Measurements from ENCODE around the gene ANXA10.
A peak's percentile ranks its signal among the peaks of the same experiment; 100 is the strongest.
"Not testable (repeated sequence)": the region's sequence is repeated elsewhere in the genome, so short reads cannot be mapped to it uniquely, and the experiment has no call there.

The ANXA10 gene

GRCh38 chr4:168199260-168199957 lies 107.1 kb downstream of the ANXA10 start:
- 51% methylated on average over 2 of the region's 4 CpGs for WGBS (ENCODE audit: insufficient coverage)
- Histone ChIP-seq H3K9me3 (ENCODE audit: control extremely low read depth in 1 of 5, control insufficient read depth in 4 of 5, insufficient read depth in 2 of 5, low read depth in 1 of 5, low read length in 4 of 5) (peaks cover 0 to 15% (median 13%) of the 10 kb centered on the region in 5 experiments), H3K4me3 (ENCODE audit: control insufficient read depth in 1 of 7, extremely low read depth in 1 of 7, insufficient read depth in 4 of 7, low read depth in 2 of 7, low read length in 6 of 7) (no peak overlapping the region), H3K27ac (ENCODE audit: insufficient read depth in 1 of 2, low read depth in 1 of 2, low read length in 2 of 2, poor library complexity in 1 of 2, severe bottlenecking in 2 of 2) (no peak overlapping the region), H3K4me1 (ENCODE audit: control extremely low read depth in 1 of 4, control insufficient read depth in 4 of 4, insufficient read depth in 4 of 4, low read length in 3 of 4) (peaks cover 0 to 4% (median 0%) of the 10 kb centered on the region in 4 experiments), H3K27me3 (replicated peaks in 2 of 5; ENCODE audit: control insufficient read depth in 4 of 5, insufficient read depth in 5 of 5, low read length in 4 of 5) (no peaks in the 10 kb centered on the region), H3K36me3 (ENCODE audit: control insufficient read depth in 4 of 4, insufficient read depth in 4 of 4, low read length in 3 of 4) (peaks cover 0 to 1% (median 0%) of the 10 kb centered on the region in 4 experiments)
- ChIA-PET CTCF (interaction anchor here (1.3 kb wide), 1 partner anchor 13 kb away, joined by 5 read pairs; no protein-coding TSS in a partner anchor), POLR2A (no interaction called here)
- peak in 1 of 3 donors; percentile 27 for DNase-seq

DNA sequence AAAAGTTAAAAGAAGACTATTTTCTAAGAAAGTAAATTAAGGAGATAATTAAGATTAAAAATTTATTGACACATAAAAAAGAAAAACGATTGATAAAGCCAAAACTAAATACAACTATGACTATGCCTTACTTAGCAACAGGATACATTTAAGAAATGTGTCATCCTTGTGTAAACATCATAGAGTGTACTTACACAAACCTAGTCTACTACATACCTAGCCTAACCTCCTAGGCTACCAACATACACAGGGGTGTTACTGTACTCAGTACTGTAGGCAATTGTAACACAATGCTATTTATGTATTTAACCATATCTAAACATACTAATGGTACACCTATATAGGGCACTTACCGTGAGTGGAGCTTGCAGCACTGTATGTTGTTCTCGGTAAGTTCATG lies 108.3 kb downstream of the ANXA10 start:
- Histone ChIP-seq H3K4me1 (ENCODE audit: control extremely low read depth in 1 of 4, control insufficient read depth in 4 of 4, insufficient read depth in 4 of 4, low read length in 3 of 4) (peaks cover 0 to 4% (median 0%) of the 10 kb centered on the region in 4 experiments), H3K36me3 (ENCODE audit: control insufficient read depth in 4 of 4, insufficient read depth in 4 of 4, low read length in 3 of 4) (peaks cover 0 to 1% (median 0%) of the 10 kb centered on the region in 4 experiments), H3K9me3 (ENCODE audit: control extremely low read depth in 1 of 5, control insufficient read depth in 4 of 5, insufficient read depth in 2 of 5, low read depth in 1 of 5, low read length in 4 of 5) (peaks cover 0 to 20% (median 13%) of the 10 kb centered on the region in 5 experiments), H3K4me3 (ENCODE audit: control insufficient read depth in 1 of 7, extremely low read depth in 1 of 7, insufficient read depth in 4 of 7, low read depth in 2 of 7, low read length in 6 of 7) (no peak overlapping the region), H3K27ac (ENCODE audit: insufficient read depth in 1 of 2, low read depth in 1 of 2, low read length in 2 of 2, poor library complexity in 1 of 2, severe bottlenecking in 2 of 2) (no peak overlapping the region), H3K27me3 (replicated peaks in 2 of 5; ENCODE audit: control insufficient read depth in 4 of 5, insufficient read depth in 5 of 5, low read length in 4 of 5) (no peaks in the 10 kb centered on the region)
- CTCF ChIA-PET: no interaction called here
- DNase-seq: no peak
- WGBS (ENCODE audit: insufficient coverage): no CpG with 5 or more reads among the region's 3 CpGs
- POLR2A ChIA-PET: no interaction called here

- Histone ChIP-seq H3K4me3 (ENCODE audit: control insufficient read depth in 1 of 7, extremely low read depth in 1 of 7, insufficient read depth in 4 of 7, low read depth in 2 of 7, low read length in 6 of 7) (no peak overlapping the region), H3K27me3 (replicated peaks in 2 of 5; ENCODE audit: control insufficient read depth in 4 of 5, insufficient read depth in 5 of 5, low read length in 4 of 5) (no peaks in the 10 kb centered on the region), H3K36me3 (ENCODE audit: control insufficient read depth in 4 of 4, insufficient read depth in 4 of 4, low read length in 3 of 4) (peaks cover 0 to 1% (median 0%) of the 10 kb centered on the region in 4 experiments), H3K27ac (ENCODE audit: insufficient read depth in 1 of 2, low read depth in 1 of 2, low read length in 2 of 2, poor library complexity in 1 of 2, severe bottlenecking in 2 of 2) (no peak overlapping the region), H3K4me1 (ENCODE audit: control extremely low read depth in 1 of 4, control insufficient read depth in 4 of 4, insufficient read depth in 4 of 4, low read length in 3 of 4) (peaks cover 0 to 4% (median 0%) of the 10 kb centered on the region in 4 experiments), H3K9me3 (ENCODE audit: control extremely low read depth in 1 of 5, control insufficient read depth in 4 of 5, insufficient read depth in 2 of 5, low read depth in 1 of 5, low read length in 4 of 5) (peaks cover 0 to 20% (median 13%) of the 10 kb centered on the region in 5 experiments)
- POLR2A ChIA-PET: no interaction called here
- 94% methylated on average over 4 of the region's 4 CpGs for WGBS (ENCODE audit: insufficient coverage)
- CTCF ChIA-PET: interaction anchor here (1.5 kb wide), 1 partner anchor 23 kb away, joined by 4 read pairs; no protein-coding TSS in a partner anchor
- no peak for DNase-seq
These were observed 111.0 kb downstream of the ANXA10 start for GRCh38 chr4:168203233-168203911.

GRCh38 chr4:168208957-168209614 lies 116.7 kb downstream of the ANXA10 start:
- Histone ChIP-seq H3K4me1 (ENCODE audit: control extremely low read depth in 1 of 4, control insufficient read depth in 4 of 4, insufficient read depth in 4 of 4, low read length in 3 of 4) (no peaks in the 10 kb centered on the region), H3K27ac (ENCODE audit: insufficient read depth in 1 of 2, low read depth in 1 of 2, low read length in 2 of 2, poor library complexity in 1 of 2, severe bottlenecking in 2 of 2) (no peak overlapping the region), H3K27me3 (replicated peaks in 2 of 5; ENCODE audit: control insufficient read depth in 4 of 5, insufficient read depth in 5 of 5, low read length in 4 of 5) (no peaks in the 10 kb centered on the region), H3K36me3 (ENCODE audit: control insufficient read depth in 4 of 4, insufficient read depth in 4 of 4, low read length in 3 of 4) (no peaks in the 10 kb centered on the region), H3K9me3 (ENCODE audit: control extremely low read depth in 1 of 5, control insufficient read depth in 4 of 5, insufficient read depth in 2 of 5, low read depth in 1 of 5, low read length in 4 of 5) (peaks cover 0 to 8% (median 3%) of the 10 kb centered on the region in 5 experiments), H3K4me3 (ENCODE audit: control insufficient read depth in 1 of 7, extremely low read depth in 1 of 7, insufficient read depth in 4 of 7, low read depth in 2 of 7, low read length in 6 of 7) (no peak overlapping the region)
- no peak for DNase-seq
- WGBS (ENCODE audit: insufficient coverage): 100% methylated on average over 1 of the region's 3 CpGs
- POLR2A ChIA-PET: no interaction called here
- CTCF ChIA-PET: no interaction called here

GRCh38 chr4:168212656-168213055 lies 120.3 kb downstream of the ANXA10 start:
- H3K4me1 ChIP-seq (ENCODE audit: control extremely low read depth in 1 of 4, control insufficient read depth in 4 of 4, insufficient read depth in 4 of 4, low read length in 3 of 4): no peaks in the 10 kb centered on the region
- H3K9me3 ChIP-seq (ENCODE audit: control extremely low read depth in 1 of 5, control insufficient read depth in 4 of 5, insufficient read depth in 2 of 5, low read depth in 1 of 5, low read length in 4 of 5): peaks cover 0 to 2% (median 0%) of the 10 kb centered on the region in 5 experiments
- ChIA-PET POLR2A (no interaction called here), CTCF (no interaction called here)
- H3K27ac ChIP-seq (ENCODE audit: insufficient read depth in 1 of 2, low read depth in 1 of 2, low read length in 2 of 2, poor library complexity in 1 of 2, severe bottlenecking in 2 of 2): no peak overlapping the region
- H3K27me3 ChIP-seq (replicated peaks in 2 of 5; ENCODE audit: control insufficient read depth in 4 of 5, insufficient read depth in 5 of 5, low read length in 4 of 5): no peaks in the 10 kb centered on the region
- DNase-seq: peak in 2 of 3 donors; percentile 28 to 48
- WGBS (ENCODE audit: insufficient coverage): no CpG with 5 or more reads among the region's 3 CpGs
- H3K36me3 ChIP-seq (ENCODE audit: control insufficient read depth in 4 of 4, insufficient read depth in 4 of 4, low read length in 3 of 4): peaks cover 0 to 10% (median 3%) of the 10 kb centered on the region in 4 experiments
- no peak overlapping the region for H3K4me3 ChIP-seq (ENCODE audit: control insufficient read depth in 1 of 7, extremely low read depth in 1 of 7, insufficient read depth in 4 of 7, low read depth in 2 of 7, low read length in 6 of 7)

GRCh38 chr4:168213511-168213910 lies 121.2 kb downstream of the ANXA10 start:
- DNase-seq; CTCF ChIA-PET; H3K9me3 ChIP-seq (ENCODE audit: control extremely low read depth in 1 of 5, control insufficient read depth in 4 of 5, insufficient read depth in 2 of 5, low read depth in 1 of 5, low read length in 4 of 5); H3K27ac ChIP-seq (ENCODE audit: insufficient read depth in 1 of 2, low read depth in 1 of 2, low read length in 2 of 2, poor library complexity in 1 of 2, severe bottlenecking in 2 of 2); H3K4me3 ChIP-seq (ENCODE audit: control insufficient read depth in 1 of 7, extremely low read depth in 1 of 7, insufficient read depth in 4 of 7, low read depth in 2 of 7, low read length in 6 of 7); POLR2A ChIA-PET; H3K4me1 ChIP-seq (ENCODE audit: control extremely low read depth in 1 of 4, control insufficient read depth in 4 of 4, insufficient read depth in 4 of 4, low read length in 3 of 4); H3K27me3 ChIP-seq (replicated peaks in 2 of 5; ENCODE audit: control insufficient read depth in 4 of 5, insufficient read depth in 5 of 5, low read length in 4 of 5): not testable (repeated sequence)
- peaks cover 0 to 18% (median 5%) of the 10 kb centered on the region in 4 experiments for H3K36me3 ChIP-seq (ENCODE audit: control insufficient read depth in 4 of 4, insufficient read depth in 4 of 4, low read length in 3 of 4)
